HL-60 (cell line): ENCODE results near the gene GCM1.

Experiments
- CTCF ChIP-seq: IDR thresholded peaks from one replicate; pipeline ENCODE4 v1.5.1; 2011; ENCODE audit warnings: low read length, control low read depth, inconsistent platforms; ENCODE audit not compliant: insufficient read depth
- GABPA ChIP-seq: IDR thresholded peaks from 2 replicates; pipeline ENCODE4 v1.6.1; 2012; ENCODE audit warnings: low read depth
- POLR2AphosphoS5 ChIP-seq: IDR thresholded peaks from 2 replicates; pipeline ENCODE4 v1.6.1; 2012; ENCODE audit warnings: low read depth

GRCh38 chr6:53109612-53110011, 39.0 kb downstream of the GCM1 start:
- TF ChIP-seq CTCF = no peak
- TF ChIP-seq GABPA = no peak
- TF ChIP-seq POLR2AphosphoS5 = no peak
